ENCODE measurements around the gene ARHGAP18.

ARHGAP18 gene

DNA sequence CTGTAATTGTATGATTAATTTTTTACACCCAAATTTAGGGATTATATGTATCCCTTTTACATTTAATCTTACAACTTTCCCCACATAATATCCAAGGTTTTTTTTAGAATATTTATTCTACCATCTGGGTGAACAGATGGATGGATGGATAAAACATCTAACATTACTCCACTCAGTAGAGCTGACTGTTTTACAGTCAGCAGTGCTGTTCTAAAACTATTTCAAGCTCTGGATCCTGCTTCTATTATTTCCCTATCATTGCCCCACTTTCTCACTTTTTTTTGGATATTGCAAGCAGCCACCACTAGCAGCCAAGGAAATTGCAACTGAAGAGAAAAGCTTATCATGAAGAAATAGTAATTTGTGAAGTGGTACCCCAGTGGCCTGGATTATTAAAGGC lies 173.7 kb downstream of the ARHGAP18 start:
- Histone ChIP-seq H3K9me3 (ENCODE audit: severe bottlenecking) (no peaks in the 10 kb centered on the region), H3K27me3 (ENCODE audit: insufficient read depth, low read depth, severe bottlenecking) (no peaks in the 10 kb centered on the region), H3K36me3 (no peaks in the 10 kb centered on the region), H3K4me3 (ENCODE audit: low read depth, low read length) (no peak overlapping the region), H3K27ac (no peak overlapping the region)
- TF ChIP-seq, protein P1, sequence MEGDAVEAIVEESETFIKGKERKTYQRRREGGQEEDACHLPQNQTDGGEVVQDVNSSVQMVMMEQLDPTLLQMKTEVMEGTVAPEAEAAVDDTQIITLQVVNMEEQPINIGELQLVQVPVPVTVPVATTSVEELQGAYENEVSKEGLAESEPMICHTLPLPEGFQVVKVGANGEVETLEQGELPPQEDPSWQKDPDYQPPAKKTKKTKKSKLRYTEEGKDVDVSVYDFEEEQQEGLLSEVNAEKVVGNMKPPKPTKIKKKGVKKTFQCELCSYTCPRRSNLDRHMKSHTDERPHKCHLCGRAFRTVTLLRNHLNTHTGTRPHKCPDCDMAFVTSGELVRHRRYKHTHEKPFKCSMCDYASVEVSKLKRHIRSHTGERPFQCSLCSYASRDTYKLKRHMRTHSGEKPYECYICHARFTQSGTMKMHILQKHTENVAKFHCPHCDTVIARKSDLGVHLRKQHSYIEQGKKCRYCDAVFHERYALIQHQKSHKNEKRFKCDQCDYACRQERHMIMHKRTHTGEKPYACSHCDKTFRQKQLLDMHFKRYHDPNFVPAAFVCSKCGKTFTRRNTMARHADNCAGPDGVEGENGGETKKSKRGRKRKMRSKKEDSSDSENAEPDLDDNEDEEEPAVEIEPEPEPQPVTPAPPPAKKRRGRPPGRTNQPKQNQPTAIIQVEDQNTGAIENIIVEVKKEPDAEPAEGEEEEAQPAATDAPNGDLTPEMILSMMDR (IDR thresholded peaks at IDR 0.05; ENCODE audit: low read depth, low read length): no peak
- no peak for DNase-seq

DNA sequence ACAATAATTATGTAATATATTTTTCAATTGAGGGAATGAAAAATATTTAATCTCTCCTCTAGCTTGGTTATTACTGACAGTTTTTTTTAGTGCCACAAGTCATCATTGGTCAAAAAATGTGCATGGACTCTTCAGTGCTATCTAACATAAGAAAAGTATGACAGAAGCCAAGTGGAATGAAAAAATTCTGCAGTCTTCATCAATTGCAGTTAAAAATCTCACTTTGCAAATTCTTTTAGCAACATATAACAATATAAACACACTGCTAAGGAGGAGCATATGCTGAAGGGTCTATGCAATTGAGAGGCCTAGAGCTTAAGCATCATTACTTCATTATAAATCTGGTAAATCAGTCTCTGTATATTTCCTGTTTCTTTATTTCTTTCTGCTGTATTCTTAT lies 175.1 kb downstream of the ARHGAP18 start:
- TF ChIP-seq, protein P1 (IDR thresholded peaks at IDR 0.05; ENCODE audit: low read depth, low read length): no peak
- Histone ChIP-seq H3K36me3 (no peaks in the 10 kb centered on the region), H3K4me3 (ENCODE audit: low read depth, low read length) (no peak overlapping the region), H3K9me3 (ENCODE audit: severe bottlenecking) (no peaks in the 10 kb centered on the region), H3K27ac (no peak overlapping the region), H3K27me3 (ENCODE audit: insufficient read depth, low read depth, severe bottlenecking) (no peaks in the 10 kb centered on the region)
- no peak for DNase-seq

Data from WERI-Rb-1 (cell line).